Inflammatory macrophage (primary cell): ENCODE data around the gene USH2A.

Experiments used
- DNase-seq, 2 donors: peaks; one replicate each; pipeline ENCODE4 v3.0.0-alpha.2; 2020 to 2022
- total RNA-seq, 18 experiments: gene quantifications; one replicate each; lab custom pipeline; 2026; ENCODE audit warnings: mixed read lengths in 6 of 18, inconsistent platforms in 2 of 18; lab: John Stamatoyannopoulos, UW

Gene USH2A, protein sequence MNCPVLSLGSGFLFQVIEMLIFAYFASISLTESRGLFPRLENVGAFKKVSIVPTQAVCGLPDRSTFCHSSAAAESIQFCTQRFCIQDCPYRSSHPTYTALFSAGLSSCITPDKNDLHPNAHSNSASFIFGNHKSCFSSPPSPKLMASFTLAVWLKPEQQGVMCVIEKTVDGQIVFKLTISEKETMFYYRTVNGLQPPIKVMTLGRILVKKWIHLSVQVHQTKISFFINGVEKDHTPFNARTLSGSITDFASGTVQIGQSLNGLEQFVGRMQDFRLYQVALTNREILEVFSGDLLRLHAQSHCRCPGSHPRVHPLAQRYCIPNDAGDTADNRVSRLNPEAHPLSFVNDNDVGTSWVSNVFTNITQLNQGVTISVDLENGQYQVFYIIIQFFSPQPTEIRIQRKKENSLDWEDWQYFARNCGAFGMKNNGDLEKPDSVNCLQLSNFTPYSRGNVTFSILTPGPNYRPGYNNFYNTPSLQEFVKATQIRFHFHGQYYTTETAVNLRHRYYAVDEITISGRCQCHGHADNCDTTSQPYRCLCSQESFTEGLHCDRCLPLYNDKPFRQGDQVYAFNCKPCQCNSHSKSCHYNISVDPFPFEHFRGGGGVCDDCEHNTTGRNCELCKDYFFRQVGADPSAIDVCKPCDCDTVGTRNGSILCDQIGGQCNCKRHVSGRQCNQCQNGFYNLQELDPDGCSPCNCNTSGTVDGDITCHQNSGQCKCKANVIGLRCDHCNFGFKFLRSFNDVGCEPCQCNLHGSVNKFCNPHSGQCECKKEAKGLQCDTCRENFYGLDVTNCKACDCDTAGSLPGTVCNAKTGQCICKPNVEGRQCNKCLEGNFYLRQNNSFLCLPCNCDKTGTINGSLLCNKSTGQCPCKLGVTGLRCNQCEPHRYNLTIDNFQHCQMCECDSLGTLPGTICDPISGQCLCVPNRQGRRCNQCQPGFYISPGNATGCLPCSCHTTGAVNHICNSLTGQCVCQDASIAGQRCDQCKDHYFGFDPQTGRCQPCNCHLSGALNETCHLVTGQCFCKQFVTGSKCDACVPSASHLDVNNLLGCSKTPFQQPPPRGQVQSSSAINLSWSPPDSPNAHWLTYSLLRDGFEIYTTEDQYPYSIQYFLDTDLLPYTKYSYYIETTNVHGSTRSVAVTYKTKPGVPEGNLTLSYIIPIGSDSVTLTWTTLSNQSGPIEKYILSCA (N-terminal part only)
- total RNA-seq: 0 to 0.56 (median 0.05) reads per million in 18 experiments

DNA sequence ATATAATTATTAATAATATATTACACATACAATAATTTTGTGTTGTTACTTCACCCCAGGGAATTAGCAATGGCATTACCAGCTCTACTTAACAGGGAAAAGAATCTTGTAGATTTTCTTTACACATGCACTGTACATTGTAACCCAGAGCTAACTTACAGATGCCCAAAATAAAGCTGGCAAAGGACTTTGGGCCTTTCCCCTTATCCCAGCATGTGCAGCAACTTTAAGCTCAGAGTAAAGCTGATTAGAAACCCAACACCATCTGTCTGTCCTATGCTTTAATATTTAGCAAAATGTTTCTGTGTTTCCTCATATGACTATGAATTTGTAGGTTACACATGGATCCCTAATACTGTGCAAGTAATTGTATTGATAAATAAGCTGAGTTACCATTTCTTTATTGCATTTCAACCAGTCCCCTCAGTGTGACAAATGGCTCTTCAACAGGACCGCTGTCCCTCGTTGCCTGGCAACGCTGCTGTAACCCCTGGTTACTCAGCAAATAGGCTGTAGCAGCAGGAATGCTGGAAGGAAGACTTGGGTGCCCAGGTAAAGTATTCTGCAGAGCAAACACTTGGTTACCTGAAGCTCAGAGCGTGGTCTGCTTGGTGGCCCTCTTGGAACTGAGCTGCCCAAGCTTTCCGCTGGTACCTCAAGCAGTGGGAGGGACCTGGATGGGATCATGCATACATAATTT, at the start of gene USH2A:
Gene USH2A, minus strand, starts transcription at position 628 of the 700 bp plus-strand sequence. CDS start 1,112 bp downstream, outside the sequence.
- no peak for DNase-seq

DNA sequence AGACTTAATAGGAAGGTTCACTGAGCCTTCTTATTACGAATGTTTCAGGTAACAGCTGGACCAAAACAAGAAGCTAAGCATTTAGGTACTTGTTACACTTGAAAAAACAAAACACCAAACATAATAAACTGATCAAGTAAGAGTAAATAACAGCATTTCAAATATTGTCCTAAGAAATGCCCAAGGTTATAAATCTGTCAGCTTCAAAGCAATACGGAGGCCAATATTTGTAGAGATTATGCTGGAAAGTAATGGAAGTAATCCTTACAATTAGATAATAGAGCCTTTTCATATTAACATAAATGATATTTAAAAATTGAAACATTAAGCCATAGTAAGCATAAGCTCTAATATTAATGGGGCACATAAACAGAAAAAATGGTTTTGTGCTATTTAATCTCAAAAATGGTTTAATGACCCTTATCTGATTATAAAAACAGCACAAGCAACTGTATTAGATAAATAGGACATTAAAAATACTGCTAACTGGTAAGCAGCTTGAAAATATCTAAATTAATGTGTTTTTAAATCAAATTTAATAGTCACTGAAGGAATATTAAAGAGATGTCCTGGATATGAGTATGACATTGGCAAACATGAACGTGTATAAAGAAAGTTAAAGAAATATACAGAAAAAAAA, 43.0 kb upstream of the USH2A start:
- no peak for DNase-seq

DNA sequence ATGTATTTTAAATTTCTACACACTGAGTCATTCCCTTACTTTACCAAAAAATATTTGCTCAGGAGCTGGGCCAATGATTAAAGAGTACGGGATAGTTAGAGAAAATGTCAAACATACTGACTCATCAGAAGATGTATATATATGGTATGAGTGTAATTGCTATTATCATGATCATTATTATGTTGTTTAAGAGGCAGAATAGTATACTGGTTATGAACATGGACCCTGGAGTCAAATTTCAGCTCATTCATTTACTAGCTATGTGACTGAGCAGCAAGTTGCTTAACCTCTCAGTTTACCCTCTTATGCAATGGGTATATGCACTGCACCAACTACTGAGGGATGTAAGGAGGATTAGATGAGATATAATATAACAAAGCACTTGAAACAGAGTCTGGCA, 41.2 kb upstream of the USH2A start:
- no peak for DNase-seq

DNA sequence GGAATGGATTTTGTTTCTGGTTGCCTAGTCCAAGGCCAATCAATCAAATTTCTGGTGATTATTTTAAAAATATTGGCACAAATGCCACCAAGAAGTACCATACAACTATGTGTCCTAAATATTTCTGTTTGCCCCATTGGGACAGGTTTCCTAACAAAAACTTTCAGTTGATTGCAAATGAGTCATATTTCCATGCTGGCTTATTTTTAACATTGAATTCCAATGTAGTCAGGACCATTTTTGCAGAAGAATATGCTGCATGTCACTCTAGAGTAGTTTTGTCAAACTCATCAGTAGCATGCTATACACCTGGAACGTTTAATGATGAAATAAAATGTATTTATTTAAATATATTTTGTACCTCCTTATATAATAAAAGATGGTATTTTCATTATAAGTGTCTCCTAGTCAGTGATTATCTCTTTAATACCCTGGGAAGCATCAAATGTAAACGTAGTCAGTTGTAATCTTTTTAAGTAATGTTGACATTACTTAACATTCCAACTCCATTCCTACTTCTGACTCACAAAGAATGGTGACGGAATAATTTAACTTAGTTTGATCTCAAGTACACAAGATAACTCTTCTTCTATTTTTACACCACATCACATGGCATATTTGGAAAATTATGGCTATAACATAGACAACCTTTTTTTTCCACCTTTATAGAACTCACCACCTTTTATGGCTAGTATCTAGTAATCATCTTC, 39.0 kb upstream of the USH2A start:
- no peak for DNase-seq

DNA sequence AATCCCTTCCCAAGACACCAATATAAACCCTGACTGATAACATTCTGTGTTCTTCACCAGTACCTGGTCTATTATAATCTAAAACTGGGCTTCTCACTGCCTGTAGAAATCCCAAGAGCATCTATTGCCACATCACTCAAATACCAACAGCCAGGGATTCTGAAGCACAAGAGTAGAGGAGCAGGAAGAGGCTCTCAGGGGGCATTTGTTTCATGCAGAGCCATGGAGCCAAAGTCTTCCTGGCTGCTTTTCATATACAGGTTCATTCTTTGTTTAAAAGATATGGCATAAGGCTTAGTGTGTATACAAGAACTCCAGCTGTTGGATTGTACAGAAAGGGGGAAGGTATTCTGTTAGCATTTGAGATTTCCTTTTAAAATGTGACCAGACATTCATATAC, 38.2 kb upstream of the USH2A start:
- no peak for DNase-seq

DNA sequence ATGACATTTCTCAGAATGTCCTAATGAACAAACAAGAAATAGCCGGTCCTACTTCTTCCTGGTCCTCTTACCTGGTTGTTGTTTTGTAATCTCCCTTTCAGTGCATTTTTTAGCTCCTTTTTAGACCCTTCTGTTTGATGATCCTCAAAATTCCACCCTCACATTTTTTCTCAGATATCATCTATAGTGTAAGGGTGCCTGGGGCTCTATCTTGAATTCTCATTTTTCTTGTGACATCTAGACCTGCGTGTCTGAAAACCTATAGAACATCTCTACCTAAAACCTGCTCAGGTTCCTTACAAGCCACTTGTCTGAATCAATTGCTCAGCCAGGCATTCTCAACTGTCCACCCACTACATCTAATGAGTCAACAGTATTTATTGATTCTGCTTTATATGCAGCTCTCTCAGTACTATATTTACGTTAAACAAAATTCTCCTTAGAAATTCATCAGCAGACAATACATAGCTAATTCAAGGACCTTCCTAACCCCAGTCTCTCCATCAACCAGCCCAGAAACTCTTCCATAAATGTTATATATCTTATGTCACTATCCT, 36.5 kb upstream of the USH2A start:
- no peak for DNase-seq

DNA sequence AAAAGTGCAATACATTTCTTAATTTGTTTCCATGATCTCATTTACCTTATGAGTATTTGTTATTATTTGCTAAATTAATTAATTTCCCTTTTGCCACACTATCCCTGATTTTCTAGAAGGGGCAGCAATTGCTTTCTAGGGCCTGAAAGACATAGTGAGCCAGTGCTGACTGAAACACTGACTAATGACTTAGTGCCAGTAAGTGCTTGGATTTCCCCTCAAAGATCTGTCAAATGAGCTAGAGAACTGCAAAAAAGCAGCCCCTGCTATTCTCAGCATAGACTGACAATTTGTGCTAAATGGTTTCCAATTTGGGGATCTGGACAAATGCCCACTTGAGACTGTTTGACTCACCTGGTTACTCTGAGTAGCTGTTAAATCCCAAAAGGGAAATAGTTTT, 35.6 kb upstream of the USH2A start:
- no peak for DNase-seq

DNA sequence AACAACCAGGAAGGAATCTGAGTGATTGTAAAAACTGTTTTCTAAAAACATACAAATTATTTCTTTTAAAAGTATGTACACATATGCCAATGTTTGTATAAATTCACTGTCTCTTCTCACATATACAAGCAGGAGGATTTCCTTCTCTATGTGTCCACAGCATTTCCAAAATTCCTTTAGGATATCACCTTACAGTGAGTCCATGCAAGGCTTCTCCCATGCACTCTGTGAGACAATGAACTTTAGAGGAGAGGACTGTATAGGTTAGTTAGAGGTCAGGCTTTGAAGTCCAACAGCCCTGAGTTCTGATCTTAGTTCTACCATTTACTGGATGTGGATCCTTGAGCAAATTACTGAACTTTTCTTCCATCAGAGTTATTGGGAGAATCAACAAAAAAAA, 34.1 kb upstream of the USH2A start:
- no peak for DNase-seq

DNA sequence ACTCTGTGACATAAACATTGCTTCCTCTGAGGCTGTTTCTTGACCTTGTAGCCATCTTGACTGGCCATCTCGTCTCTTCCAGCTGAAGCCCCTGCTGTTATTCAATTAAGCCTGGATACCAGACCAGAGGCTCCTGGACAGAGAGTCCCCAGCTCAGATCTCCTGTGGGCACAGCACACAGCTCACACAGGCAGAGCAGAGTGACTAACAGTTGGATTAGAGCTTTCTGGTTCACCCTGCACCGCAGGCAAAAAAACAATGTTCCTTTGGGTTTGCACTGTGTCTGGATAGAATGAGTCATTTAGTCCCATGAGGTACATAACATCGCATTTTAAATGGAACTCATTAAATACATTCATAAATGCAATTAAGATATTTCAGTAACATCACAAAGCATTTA, 33.4 kb upstream of the USH2A start:
- no peak for DNase-seq

DNA sequence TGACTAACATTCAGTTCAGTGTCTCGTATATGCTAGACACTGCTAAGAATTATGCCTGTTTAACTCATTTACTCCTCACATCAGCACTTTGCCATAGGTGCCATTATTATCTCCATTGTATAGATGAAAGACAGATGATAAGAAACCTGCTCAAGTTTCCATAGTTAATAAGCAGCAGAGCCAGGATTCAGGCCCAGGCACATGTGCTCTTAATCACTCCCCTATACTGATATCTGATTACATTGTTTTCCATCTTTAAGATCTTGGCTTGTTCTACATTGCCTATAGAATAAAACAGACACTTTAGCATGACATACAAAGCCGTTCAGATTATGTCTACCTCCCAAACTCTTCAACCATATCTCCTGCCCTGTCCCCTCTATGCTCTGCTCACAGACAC, 30.5 kb upstream of the USH2A start:
- no peak for DNase-seq

DNA sequence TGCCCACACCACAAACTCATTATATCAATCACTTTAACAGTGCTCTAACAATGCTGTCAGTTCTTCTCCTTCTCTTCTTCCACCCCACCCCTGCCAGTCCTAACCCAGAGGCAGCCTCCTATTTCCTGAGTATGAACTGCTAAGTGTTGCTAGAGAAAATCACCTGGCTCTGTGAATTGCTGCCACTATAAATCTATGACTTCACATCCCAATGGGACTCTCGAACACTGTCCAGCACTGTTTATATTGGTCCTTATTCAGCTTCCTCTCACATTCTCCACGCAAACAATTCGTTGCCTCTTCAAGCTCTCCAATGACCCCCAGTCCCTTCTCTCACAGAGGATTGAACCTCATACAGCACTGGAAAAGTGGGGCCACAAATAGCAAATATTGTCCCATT, 27.0 kb upstream of the USH2A start:
- no peak for DNase-seq

DNA sequence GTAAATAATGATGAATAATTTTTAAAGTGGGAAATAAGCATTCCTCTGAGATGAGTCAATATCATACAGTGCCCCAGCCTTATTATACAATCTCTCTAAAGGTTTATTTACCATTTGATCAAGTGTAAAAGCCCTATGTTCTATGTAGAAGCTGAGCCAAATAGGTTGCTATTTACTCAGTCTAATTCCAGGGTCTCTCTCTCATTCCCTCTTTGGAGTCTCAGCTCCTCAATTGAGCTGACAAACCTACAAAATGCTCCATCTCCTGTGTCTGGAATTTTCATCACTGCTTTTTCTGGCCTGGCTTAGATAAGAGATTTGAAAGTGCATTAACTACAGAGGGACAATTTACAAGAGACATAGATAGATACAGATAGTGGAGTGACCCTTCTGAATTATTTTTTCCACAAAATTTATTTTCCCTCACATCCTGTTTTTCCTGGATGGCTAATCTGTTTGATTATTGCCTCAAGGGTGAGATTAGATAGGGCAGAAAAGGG, 24.8 kb upstream of the USH2A start:
- no peak for DNase-seq

DNA sequence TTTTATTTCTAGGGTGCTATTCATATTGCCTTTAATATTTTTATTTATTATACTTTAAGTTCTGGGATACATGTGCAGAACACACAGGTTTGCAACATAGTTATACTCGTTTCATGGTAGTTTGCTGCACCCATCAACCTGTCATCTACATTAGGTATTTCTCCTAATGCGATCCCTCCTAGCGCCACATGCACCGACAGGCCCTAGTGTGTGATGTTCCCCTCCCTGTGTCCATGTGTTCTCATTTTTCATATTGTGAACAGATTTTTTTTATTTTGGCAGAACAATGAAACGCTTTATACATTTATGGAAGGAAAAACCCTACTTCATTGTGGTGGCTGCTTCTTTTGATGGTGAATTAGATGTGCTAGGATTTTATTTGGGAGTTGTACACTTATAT, 14.4 kb upstream of the USH2A start:
- no peak for DNase-seq

DNA sequence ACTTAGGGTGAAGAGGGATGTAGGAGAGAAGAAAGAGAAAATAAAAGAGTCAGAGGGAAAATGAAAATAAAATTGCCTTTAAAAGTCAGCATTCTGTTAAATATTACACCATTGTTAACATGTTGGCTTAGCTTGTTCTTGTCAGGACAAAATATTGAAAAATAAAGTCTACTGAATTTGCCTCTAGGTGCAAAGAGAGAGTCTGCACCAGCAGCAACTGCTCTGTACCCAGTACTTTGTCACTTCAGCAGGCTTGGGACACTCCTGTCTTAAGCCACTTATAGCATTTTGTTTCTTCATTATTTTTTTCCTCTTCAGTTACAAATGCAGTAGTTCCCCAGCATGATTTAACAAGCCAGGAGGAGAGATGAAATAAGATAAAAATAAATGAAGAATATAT, 11.0 kb upstream of the USH2A start:
- no peak for DNase-seq

DNA sequence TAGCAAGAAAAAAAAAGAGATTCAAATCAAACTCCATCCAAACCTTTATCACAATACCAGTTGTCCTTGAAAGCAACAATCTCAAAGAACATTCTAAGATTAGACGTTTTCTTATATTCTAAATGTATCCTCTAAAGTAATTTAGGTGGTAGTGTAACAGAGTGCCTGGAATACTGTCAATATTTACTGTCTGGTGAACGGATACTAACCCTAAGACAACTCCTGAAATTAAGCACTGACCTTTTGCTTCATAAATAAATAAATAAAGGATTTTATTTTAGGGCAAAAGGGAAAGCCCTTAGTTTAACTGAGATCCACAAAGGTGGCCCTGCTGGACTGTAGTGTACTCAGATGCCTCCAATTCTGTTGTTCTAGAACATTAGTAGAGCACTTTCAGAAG, 9.9 kb upstream of the USH2A start:
- DNase-seq: no peak

DNA sequence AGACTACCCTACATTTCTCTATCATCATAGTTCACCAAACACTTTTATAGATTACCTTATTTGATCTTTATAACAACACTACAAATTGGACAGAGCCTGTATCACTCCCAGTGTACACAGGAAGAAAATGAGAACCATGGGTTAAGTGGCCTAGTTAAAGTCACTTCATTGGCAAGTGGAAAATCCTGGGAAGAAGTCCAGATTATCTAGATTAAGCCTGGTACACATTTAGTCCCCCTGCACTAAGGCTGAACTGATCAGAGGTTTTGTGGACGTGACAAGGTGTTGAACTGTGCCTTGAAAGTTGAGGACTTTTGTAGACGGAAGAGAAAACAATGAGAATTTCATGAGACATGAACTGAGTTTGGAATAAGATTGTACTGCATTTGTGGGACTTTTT, 7.5 kb upstream of the USH2A start:
- DNase-seq: no peak

DNA sequence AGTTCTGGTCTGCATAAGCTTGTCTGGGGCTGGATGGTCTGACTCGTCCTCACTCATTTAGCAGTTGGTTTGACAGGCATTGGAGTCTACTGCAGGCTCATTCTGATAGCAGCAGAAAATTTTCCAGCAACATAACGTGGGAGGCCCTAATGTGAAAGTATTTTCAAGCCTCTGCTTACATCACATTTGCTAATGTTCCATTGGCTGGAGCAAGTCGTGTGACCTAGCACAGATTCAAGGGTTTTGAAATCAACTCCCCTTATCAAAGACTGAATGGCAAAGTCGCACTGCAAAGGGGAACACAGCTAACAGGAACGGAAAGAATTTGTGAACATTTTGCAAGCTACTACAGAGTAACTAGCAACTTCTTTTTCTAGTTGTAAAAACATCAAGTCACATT, 2.3 kb upstream of the USH2A start:
- no peak for DNase-seq

DNA sequence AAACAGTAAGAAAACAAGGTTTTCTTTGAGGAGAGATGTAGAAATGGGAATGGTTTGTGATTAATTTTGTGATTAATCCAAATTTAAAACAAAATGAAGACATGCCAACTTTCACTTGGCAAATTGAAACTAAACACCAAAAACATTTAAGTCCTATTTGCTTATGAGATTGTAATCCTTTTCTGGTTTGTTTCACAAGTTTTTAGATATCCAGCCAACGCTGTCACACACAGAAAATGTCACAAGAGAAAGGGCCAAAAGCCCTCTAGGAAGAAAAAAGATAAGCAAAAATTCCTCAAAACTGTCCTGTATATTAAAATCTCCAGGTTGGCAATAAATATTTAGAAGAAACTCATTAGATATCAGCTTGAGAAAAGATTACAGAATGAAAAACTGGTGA, 2.5 kb downstream of the USH2A start:
- no peak for DNase-seq

DNA sequence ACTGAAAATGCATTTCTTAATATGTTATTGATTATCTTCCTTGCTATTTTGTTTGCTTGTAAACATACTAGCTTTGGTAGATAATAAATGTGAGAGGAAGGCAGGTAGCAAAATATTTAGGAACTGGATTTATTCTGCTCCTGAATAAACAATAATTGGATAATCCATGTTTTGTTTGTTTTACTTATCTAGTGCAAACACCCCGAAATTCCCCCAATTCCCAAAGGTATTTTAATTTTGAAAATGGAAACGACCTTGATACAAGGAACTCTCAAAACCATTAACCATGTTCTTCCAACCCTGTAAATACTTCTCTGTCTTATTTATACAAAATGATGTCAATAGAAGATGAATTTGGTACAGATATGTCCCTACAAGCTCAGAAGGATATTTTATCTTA, 3.0 kb downstream of the USH2A start:
- no peak for DNase-seq

DNA sequence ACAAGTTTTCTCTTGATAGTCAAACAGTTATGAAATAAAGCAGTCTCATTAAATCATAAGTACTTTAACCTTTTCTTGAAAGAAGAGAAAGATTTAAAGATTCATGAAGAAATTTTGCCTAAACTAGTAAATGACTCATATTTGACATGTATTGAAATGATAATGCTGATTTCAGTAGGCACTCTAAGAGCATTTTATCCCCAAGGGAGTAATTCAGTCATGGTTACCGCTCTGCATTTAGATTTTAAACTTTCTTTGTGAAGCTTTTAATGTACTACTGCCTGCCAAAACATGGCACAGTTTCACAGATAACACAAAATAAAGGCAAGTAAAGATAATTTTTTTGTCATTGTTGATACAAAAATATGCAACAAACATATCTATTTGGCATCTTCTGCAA, 6.8 kb downstream of the USH2A start:
- no peak for DNase-seq

DNA sequence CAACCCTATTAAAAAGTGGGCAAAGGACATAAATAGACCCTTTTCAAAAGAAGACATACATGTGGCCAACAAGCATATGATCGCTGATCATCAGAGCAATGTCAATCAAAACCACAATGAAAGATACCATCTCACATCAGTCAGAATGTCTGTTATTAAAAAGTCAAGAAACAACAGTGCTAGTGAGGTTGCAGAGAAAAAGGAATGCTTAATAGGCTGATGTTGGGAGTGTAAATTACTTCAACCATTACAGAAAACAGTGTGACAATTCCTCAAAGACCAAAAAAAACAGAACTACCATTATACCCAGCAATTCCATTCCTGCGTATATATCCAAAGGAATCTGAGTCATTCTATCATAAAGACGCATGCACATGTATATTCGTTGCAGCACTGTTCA, 13.2 kb downstream of the USH2A start:
- DNase-seq: no peak
